Ovary (tissue), 9 donors: ENCODE measurements around the gene SYNJ1. TPM values are rescaled to one million over a fixed set of nuclear protein-coding genes. Genes with fewer than 3 reads are reported as not detected.

Source experiments
- DNase-seq, 5 donors: peaks; one replicate each; pipeline ENCODE4 v3.0.0-alpha.2; 2019 to 2020
- H3K27ac ChIP-seq, 2 donors: fragments of 200-600 bp; one replicate each; pipeline versions ENCODE4 v1.5.1 to v1.8.0; 2019 to 2022
- H3K27me3 ChIP-seq: fragments of 200-600 bp; one replicate; pipeline ENCODE4 v1.8.0; 2022
- H3K36me3 ChIP-seq: fragments of 200-600 bp; sonication (generic); one replicate; pipeline ENCODE4 v1.5.1; 2019
- H3K4me1 ChIP-seq: one replicate; pipeline ENCODE4 v1.8.1; 2013; ENCODE audit warnings: mild to moderate bottlenecking, moderate library complexity; ENCODE audit not compliant: insufficient read depth
- H3K4me3 ChIP-seq: fragments of 200-600 bp; sonication (generic); one replicate; pipeline ENCODE4 v1.5.1; 2017
- H3K9me3 ChIP-seq, 2 donors: fragments of 200-600 bp in 1 of 2; sonication (generic) in 1 of 2; one replicate each; pipeline versions ENCODE4 v1.5.1 to v1.8.1; 2013 to 2019; ENCODE audit warnings: mild to moderate bottlenecking in 1 of 2, moderate library complexity in 1 of 2
- EP300 ChIP-seq: sonication (generic); formaldehyde crosslinking; IDR thresholded peaks from one replicate; pipeline ENCODE4 v1.6.1; 2017; ENCODE audit warnings: antibody characterized with exemption
- POLR2A ChIP-seq: fragments of 450-650 bp; IDR thresholded peaks from one replicate; pipeline ENCODE4 v1.6.1; 2017; ENCODE audit warnings: antibody characterized with exemption, mild to moderate bottlenecking, moderate library complexity
- WGBS, 3 donors: extraction: QIAGEN DNeasy Blood & Tissue Kit in 1 of 3; methylation state at CpG; one replicate each; pipeline versions ENCODE4 v1.1.5 to v1.1.7; 2013 to 2017; 5-methylcytosine and 5-hydroxymethylcytosine counted together
- intact Hi-C, 4 donors: fragments of 100-400 bp; cut with DNase I; formaldehyde crosslinking; loops; one replicate each; pipeline versions ENCODE4 v1.11.0 to v1.15.1; 2022 to 2023
- polyA plus RNA-seq, 2 donors: library from polyadenylated mRNA; stranded (reverse); fragments of 200-250 nt in 1 of 2; fragments of 350-450 nt in 1 of 2; fragmentation: Illumina TruSeq in 1 of 2; extraction: RNeasy Lipid Tissue Mini Kit (QIAGEN cat#74804) in 1 of 2; gene quantifications; one replicate each; pipeline ENCODE4 v1.2.3, GENCODE V29; 2013 to 2014
- total RNA-seq, 7 donors: library from RNA; depleted of rRNA in 2 of 7; stranded (reverse); fragments of >200 nt in 2 of 7; fragmentation: NEBNext Ultra II Directional in 3 of 7; extraction: Animal tissue kit (Norgen Biotek cat#: 25700) in 3 of 7; gene quantifications; one replicate each; pipeline versions ENCODE4 v1.1.0 to v1.2.4, GENCODE V29; 2016 to 2023
- TF ChIP-seq, protein P1 (sequence below), 3 donors: fragments of 450-650 bp in 2 of 3; fragments of 200-600 bp in 1 of 3; IDR thresholded peaks; one replicate each; pipeline versions ENCODE4 v1.5.1 to v1.8.0; 2016 to 2022; ENCODE audit warnings: antibody characterized with exemption in 3 of 3, mild to moderate bottlenecking in 1 of 3
- donor health status: DM: no; HTN: no; CAD: no; lungs with moderate emphysema.
- donor health status: DM: no; HTN: no; CAD: no.
- donor health status: Bipolar disorder and iron deficiency.
- donor health status: DM: yes; HTN: yes; CAD: no.
- donor health status: DM: no; HTN: no; CAD: no.
- donor health status: DM: yes; HTN: yes; CAD: no.

SYNJ1 gene
- total and polyA plus RNA-seq, 9 donors: 4.8 to 15.6 (median 9.9) TPM

DNA sequence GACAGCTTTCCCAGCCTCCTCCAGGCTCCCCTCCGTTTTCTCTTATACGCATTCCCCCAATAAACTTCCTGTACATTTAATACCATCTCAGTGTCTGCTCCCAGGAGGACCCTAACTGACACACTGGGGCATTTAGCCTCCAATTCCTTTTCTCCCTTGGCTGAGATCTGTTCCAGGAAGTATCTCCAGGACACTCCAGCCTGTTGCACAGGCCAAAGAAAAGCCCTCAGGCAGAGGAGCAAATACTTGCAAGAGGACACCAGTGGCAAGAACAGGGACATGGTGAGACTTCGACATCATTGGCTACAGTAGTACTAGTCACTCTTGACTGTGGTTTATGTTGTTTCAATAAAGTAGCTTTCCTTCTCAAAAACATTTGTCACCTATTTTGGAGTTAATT is 4.7 kb upstream of the SYNJ1 start:
- Histone ChIP-seq H3K27me3 (no peaks in the 10 kb centered on the region), H3K4me1 (peaks cover 5% of the 10 kb centered on the region), H3K36me3 (no peaks in the 10 kb centered on the region), H3K9me3 (no peaks in the 10 kb centered on the region), H3K27ac (no peak overlapping the region), H3K4me3 (no peak overlapping the region)
- WGBS, 3 donors: 86 to 93% (median 86%) methylated on average over 3 of the region's 3 CpGs
- DNase-seq: no peak
- TF ChIP-seq POLR2A (no peak), EP300 (no peak)
- TF ChIP-seq, protein P1, sequence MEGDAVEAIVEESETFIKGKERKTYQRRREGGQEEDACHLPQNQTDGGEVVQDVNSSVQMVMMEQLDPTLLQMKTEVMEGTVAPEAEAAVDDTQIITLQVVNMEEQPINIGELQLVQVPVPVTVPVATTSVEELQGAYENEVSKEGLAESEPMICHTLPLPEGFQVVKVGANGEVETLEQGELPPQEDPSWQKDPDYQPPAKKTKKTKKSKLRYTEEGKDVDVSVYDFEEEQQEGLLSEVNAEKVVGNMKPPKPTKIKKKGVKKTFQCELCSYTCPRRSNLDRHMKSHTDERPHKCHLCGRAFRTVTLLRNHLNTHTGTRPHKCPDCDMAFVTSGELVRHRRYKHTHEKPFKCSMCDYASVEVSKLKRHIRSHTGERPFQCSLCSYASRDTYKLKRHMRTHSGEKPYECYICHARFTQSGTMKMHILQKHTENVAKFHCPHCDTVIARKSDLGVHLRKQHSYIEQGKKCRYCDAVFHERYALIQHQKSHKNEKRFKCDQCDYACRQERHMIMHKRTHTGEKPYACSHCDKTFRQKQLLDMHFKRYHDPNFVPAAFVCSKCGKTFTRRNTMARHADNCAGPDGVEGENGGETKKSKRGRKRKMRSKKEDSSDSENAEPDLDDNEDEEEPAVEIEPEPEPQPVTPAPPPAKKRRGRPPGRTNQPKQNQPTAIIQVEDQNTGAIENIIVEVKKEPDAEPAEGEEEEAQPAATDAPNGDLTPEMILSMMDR (IDR thresholded peaks at IDR 0.05): no peak
- intact Hi-C loops: loop anchor here in 1 of 4 donors (5.0 kb wide), 1 partner anchor 1535 kb away; no protein-coding TSS in a partner anchor

DNA sequence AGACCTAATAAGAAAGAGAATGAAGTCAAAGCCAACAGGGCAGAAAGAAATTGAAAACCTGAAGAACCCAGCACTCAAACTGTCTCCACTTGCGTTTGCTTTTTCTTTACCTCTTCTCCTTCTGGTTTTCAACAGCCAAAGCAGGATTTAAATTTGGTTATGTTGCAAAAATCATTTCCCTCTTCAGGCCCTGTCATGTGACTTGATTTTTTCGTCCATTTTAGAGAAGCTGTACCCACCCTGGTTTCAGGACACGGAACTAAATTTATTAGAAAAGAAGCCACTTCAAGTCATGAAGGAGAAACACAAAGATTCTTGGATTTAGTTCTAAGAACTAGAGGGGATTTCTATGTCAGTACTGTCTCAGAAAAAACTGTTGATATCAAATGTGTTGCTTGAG is 1.0 kb upstream of the SYNJ1 start:
- H3K9me3 ChIP-seq: no peaks in the 10 kb centered on the region
- peak overlapping the region; percentile 99 for H3K4me3 ChIP-seq
- WGBS, 3 donors: 57 to 74% (median 67%) methylated on average over 3 of the region's 3 CpGs
- TF ChIP-seq POLR2A (no peak), EP300 (no peak)
- TF ChIP-seq, protein P1 (IDR thresholded peaks at IDR 0.05): no peak
- peaks cover 8% of the 10 kb centered on the region for H3K4me1 ChIP-seq
- no peaks in the 10 kb centered on the region for H3K27me3 ChIP-seq
- intact Hi-C loops: loop anchor here in 1 of 4 donors (5.0 kb wide), 1 partner anchor 43 kb away; the partner anchor contains the start of gene PAXBP1
- DNase-seq: no peak
- H3K36me3 ChIP-seq: no peaks in the 10 kb centered on the region
- peak overlapping the region in 1 of 2 donors; percentile 79 for H3K27ac ChIP-seq

DNA sequence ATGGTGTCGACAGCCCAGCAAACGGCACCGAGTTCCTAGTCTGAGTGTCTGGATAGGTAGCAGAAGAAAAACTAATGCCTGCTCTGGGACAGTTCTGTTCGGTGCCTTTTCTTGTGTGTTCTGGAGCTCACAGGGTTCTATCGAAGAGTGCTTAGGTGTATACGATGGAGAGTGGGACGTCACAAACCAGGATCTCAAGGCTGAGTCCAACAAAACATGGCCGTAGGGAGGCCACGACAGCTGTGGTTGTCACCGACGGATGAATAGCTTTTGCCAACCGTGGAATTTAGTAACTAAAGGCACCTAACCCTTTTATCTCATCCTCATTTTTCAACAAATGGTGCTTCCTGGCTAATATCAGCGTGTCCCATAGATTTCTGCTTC is 635 bp upstream of the SYNJ1 start:
- no peak for DNase-seq
- intact Hi-C loops: loop anchor here in 1 of 4 donors (5.0 kb wide), 1 partner anchor 44 kb away; the partner anchor contains the start of gene PAXBP1
- no peaks in the 10 kb centered on the region for H3K36me3 ChIP-seq
- TF ChIP-seq EP300 (no peak), POLR2A (no peak)
- peak overlapping the region; percentile 99 for H3K4me3 ChIP-seq
- 2 to 7% (median 2%) methylated on average over 13 of the region's 13 CpGs for WGBS, 3 donors
- peak overlapping the region; percentile 14 to 79 for H3K27ac ChIP-seq
- no peaks in the 10 kb centered on the region for H3K27me3 ChIP-seq
- H3K9me3 ChIP-seq: no peaks in the 10 kb centered on the region
- peaks cover 8% of the 10 kb centered on the region for H3K4me1 ChIP-seq

DNA sequence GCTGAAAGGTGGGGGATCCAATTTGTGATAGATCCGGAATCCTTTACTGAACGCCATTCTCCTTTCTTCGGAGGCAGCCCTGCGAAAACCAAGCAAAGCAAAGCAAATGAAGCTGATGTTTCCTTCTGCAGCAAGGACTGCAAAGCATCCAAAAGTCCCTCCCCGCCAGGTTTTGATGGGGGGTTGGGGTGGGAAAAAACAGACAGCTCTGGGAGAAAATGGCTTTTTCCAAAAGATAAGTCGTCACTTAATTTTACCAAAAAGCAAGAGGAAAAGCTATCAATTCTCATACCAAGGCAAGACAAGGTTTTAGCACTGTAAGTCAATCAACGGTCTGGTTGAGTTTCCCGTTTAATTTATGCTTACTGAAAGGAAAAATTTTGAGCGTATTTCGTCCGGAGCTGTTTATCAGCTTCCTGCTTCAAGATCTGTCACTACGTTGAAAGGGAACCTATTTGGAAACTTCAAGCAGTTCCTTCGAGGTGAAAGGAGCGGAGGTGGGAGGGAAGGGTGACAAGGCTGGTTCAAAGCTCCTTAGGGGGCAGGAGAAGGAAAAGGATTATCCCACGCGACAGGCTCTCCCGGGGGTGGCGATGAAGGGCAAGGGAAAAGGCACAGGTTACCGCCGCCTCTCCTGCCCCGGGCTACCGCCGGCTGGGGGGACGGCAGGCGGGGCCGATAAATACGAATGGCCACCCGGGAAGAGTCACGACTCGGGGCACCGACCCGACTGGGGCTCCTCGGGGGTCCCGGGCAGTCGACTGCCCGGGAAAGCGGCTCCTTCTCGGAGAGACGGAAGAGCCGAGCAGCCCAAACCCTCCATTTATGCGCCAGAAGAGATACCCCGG is 750 bp downstream of the SYNJ1 start:
- 0 to 1% (median 1%) methylated on average over 42 of the region's 42 CpGs for WGBS, 3 donors
- H3K9me3 ChIP-seq: no peaks in the 10 kb centered on the region
- peak overlapping the region; percentile 99 for H3K4me3 ChIP-seq
- peaks cover 8% of the 10 kb centered on the region for H3K4me1 ChIP-seq
- no peak for TF ChIP-seq EP300
- TF ChIP-seq, protein P1 (IDR thresholded peaks at IDR 0.05): no peak
- no peak for TF ChIP-seq POLR2A
- peak in 1 of 5 donors; percentile 32 for DNase-seq
- H3K27me3 ChIP-seq: no peaks in the 10 kb centered on the region
- intact Hi-C loops: loop anchor here in 1 of 4 donors (5.0 kb wide), 1 partner anchor 45 kb away; the partner anchor contains the start of gene PAXBP1
- H3K27ac ChIP-seq: peak overlapping the region; percentile 11 to 79
- no peaks in the 10 kb centered on the region for H3K36me3 ChIP-seq

DNA sequence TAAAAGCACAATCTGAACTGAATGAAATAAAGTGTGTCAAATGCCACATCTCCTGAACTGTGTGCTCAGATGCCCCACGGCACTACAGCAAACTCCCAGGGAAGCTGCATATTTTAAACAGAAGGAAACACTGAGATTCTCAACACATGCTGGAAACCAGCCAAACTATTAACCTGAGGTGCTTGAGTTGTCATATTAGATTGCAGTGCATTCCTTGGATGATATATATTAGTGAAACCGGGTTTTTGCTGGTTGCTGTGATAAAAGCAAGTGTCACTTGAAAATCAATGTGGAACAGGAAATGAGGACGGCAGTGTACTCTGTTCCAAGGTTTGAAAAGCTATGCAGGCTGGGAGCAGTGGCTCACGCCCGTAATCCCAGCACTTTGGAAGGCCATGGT is 8.7 kb downstream of the SYNJ1 start:
- H3K9me3 ChIP-seq: no peaks in the 10 kb centered on the region
- H3K36me3 ChIP-seq: no peaks in the 10 kb centered on the region
- no peak overlapping the region for H3K4me3 ChIP-seq
- no peaks in the 10 kb centered on the region for H3K4me1 ChIP-seq
- WGBS, 3 donors: 70 to 79% (median 76%) methylated on average over 5 of the region's 5 CpGs
- DNase-seq: no peak
- TF ChIP-seq POLR2A: no peak
- TF ChIP-seq, protein P1 (IDR thresholded peaks at IDR 0.05): no peak
- TF ChIP-seq EP300: no peak
- H3K27ac ChIP-seq: no peak overlapping the region
- intact Hi-C loops: no loop called here
- H3K27me3 ChIP-seq: no peaks in the 10 kb centered on the region
